Subcutaneous abdominal adipose tissue (tissue), 5 donors: ENCODE data around the gene TLX3.

Experiments used
- H3K27ac ChIP-seq: one replicate; pipeline ENCODE4 v1.7.0; 2013; ENCODE audit warnings: low read depth, mild to moderate bottlenecking, inconsistent platforms, low read length, moderate library complexity
- H3K27me3 ChIP-seq, 5 donors: one replicate each; pipeline ENCODE4 v1.7.0; 2013; ENCODE audit warnings: low read length in 5 of 5, inconsistent platforms in 1 of 5; ENCODE audit not compliant: control insufficient read depth in 5 of 5, insufficient read depth in 4 of 5
- H3K36me3 ChIP-seq, 5 donors: one replicate each; pipeline ENCODE4 v1.7.0; 2013; ENCODE audit warnings: low read length in 5 of 5; ENCODE audit not compliant: control insufficient read depth in 5 of 5, insufficient read depth in 5 of 5
- H3K4me1 ChIP-seq, 5 donors: one replicate each; pipeline ENCODE4 v1.7.0; 2013; ENCODE audit warnings: low read length in 5 of 5, mild to moderate bottlenecking in 3 of 5, moderate library complexity in 1 of 5; ENCODE audit not compliant: control insufficient read depth in 5 of 5, insufficient read depth in 5 of 5
- H3K4me3 ChIP-seq, 5 donors: one replicate each; pipeline ENCODE4 v1.7.0; 2013; ENCODE audit warnings: low read length in 5 of 5, low read depth in 1 of 5
- H3K9ac ChIP-seq, 5 donors: one replicate each; pipeline ENCODE4 v1.7.0; 2013; ENCODE audit warnings: low read length in 5 of 5, mild to moderate bottlenecking in 4 of 5, moderate library complexity in 3 of 5
- H3K9me3 ChIP-seq, 5 donors: one replicate each; pipeline ENCODE4 v1.7.0; 2013; ENCODE audit warnings: low read length in 5 of 5; ENCODE audit not compliant: control insufficient read depth in 5 of 5
- donor health status: healthy.
- donor health status: healthy.
- donor health status: healthy.
- donor health status: healthy.
- donor health status: healthy.

Gene TLX3

DNA sequence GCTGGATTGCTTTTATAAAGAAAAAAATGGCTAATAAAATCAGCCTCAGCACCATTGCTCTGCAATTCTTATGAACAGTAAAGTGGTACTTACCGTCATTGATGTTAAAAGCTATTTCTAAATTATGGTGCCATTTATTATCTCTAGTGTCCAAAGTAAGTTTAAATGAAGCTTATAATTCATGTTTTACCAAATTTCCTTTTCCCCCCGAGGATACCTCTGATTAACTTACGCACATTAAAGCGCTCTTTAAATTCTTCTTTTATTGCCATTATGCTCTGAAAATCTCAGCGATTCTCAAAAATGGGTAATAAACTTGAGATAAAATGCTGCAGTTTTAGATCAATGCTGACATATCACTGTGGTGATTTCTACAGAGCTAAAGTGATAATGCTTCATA lies 13.5 kb downstream of the TLX3 start:
- H3K4me1 ChIP-seq: peaks cover 0 to 7% (median 4%) of the 10 kb centered on the region in 5 donors
- H3K27me3 ChIP-seq: peaks cover 22 to 44% (median 30%) of the 10 kb centered on the region in 5 donors
- H3K4me3 ChIP-seq: no peak overlapping the region
- H3K9me3 ChIP-seq: no peaks in the 10 kb centered on the region
- H3K9ac ChIP-seq: no peak overlapping the region
- no peaks in the 10 kb centered on the region for H3K36me3 ChIP-seq
- no peak overlapping the region for H3K27ac ChIP-seq

DNA sequence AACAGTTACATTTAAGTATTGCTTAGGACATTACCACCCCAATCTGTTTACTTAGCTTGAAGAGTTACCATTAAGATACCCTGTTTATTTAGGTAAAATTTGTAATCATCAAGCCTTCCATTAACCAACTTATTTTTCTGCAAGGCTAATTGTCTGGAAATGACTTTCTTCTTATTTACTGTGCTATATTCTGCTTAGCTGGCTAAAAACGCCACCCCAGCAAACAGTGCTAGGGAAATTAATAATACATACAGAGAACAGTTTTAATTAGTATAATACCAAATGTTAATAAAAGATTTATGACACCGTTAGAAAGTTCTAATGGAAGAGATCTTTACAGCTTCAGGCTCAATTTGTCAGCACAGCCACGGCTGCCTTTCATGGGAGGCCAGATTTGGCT lies 14.0 kb downstream of the TLX3 start:
- H3K27me3 ChIP-seq: peaks cover 18 to 40% (median 26%) of the 10 kb centered on the region in 5 donors
- H3K9me3 ChIP-seq: no peaks in the 10 kb centered on the region
- no peak overlapping the region for H3K9ac ChIP-seq
- peaks cover 0 to 7% (median 4%) of the 10 kb centered on the region in 5 donors for H3K4me1 ChIP-seq
- no peaks in the 10 kb centered on the region for H3K36me3 ChIP-seq
- no peak overlapping the region for H3K27ac ChIP-seq
- H3K4me3 ChIP-seq: no peak overlapping the region

DNA sequence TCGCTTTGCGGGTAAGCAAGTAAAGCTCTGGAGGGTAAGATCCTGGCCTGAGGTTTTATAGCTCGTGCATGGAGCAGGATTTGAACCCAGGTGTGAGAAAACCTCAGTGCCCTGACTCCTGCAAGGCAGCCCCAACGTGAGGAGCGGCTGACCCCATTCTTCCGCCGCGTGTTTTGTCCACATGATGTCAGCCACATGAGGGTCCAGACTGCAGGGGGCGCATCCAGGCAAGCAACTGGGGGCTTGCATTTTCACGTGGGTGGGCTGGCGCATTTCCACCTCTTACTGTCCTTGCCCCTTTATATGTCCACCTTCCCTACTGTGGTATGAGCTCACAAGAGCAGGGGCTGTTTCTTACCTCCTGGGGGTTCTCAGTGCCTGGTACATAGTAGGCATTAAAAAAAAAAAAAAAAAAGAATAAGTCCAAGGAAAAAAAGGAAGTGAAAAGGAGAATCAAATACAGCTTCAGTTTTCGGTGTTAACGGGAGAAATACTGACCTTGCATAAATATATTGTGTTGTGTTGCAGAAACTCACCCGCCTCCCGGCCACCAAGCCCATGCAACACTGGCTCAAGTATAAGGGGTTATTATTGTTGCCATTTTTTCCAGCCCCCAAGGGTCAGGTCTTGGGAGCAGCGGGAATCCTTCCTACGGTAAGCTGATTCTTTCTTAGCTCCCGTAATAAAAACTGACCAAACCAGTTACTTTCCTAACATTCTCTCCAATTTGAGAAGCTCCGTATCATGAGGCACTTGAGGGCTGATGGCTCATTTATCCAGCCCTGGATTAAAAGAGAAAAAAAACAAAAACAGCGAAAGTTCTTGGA lies 15.0 kb downstream of the TLX3 start:
- H3K4me3 ChIP-seq: no peak overlapping the region
- no peaks in the 10 kb centered on the region for H3K36me3 ChIP-seq
- no peak overlapping the region for H3K9ac ChIP-seq
- H3K4me1 ChIP-seq: peaks cover 0 to 7% (median 4%) of the 10 kb centered on the region in 5 donors
- no peak overlapping the region for H3K27ac ChIP-seq
- no peaks in the 10 kb centered on the region for H3K9me3 ChIP-seq
- H3K27me3 ChIP-seq: peaks cover 18 to 35% (median 26%) of the 10 kb centered on the region in 5 donors

DNA sequence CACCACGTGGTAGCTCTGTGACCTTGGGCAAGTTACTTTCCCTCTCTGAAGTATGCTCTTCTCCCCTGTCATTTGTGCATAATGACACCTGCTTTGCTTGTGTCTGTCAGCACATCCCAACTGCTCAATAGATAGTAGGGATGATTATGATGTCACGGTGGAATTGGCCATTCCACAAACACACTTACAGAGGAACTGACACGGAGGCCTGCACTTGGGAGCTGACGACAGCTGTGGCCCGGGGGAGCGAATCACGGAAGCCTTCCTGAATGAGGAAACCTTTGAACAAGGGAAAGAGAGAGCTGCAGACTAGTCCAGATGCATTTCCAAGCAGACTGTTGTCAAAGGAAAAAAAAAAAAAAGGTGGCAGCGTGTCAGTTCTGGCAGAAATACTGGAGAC lies 21.0 kb downstream of the TLX3 start:
- no peaks in the 10 kb centered on the region for H3K36me3 ChIP-seq
- H3K27ac ChIP-seq: no peak overlapping the region
- peaks cover 0 to 7% (median 0%) of the 10 kb centered on the region in 5 donors for H3K4me1 ChIP-seq
- no peak overlapping the region for H3K9ac ChIP-seq
- H3K27me3 ChIP-seq: peaks cover 7 to 27% (median 13%) of the 10 kb centered on the region in 5 donors
- no peak overlapping the region for H3K4me3 ChIP-seq
- no peaks in the 10 kb centered on the region for H3K9me3 ChIP-seq

DNA sequence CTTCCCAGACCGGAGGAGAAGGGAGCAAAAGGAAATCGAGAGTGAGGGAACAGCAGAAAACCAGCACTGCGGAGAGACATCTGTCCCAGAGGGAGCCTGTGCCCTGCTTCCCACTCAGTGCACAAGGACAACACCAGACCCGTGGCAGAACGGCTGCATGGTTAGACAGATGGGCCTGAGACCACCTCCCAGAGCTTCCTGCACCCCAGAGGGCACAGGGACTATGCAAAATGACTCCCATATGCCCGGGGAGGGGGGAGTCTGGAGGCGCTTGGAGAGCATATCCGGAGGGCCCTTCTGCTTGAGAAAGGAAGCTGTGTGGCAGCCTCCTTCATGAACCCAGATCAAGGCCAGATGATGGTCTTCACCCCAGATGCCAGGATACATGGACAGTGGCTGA lies 26.6 kb downstream of the TLX3 start:
- H3K36me3 ChIP-seq: no peaks in the 10 kb centered on the region
- no peak overlapping the region for H3K9ac ChIP-seq
- H3K4me3 ChIP-seq: no peak overlapping the region
- peaks cover 6 to 30% (median 11%) of the 10 kb centered on the region in 5 donors for H3K27me3 ChIP-seq
- no peak overlapping the region for H3K27ac ChIP-seq
- peaks cover 0 to 10% (median 9%) of the 10 kb centered on the region in 5 donors for H3K4me1 ChIP-seq
- H3K9me3 ChIP-seq: no peaks in the 10 kb centered on the region

DNA sequence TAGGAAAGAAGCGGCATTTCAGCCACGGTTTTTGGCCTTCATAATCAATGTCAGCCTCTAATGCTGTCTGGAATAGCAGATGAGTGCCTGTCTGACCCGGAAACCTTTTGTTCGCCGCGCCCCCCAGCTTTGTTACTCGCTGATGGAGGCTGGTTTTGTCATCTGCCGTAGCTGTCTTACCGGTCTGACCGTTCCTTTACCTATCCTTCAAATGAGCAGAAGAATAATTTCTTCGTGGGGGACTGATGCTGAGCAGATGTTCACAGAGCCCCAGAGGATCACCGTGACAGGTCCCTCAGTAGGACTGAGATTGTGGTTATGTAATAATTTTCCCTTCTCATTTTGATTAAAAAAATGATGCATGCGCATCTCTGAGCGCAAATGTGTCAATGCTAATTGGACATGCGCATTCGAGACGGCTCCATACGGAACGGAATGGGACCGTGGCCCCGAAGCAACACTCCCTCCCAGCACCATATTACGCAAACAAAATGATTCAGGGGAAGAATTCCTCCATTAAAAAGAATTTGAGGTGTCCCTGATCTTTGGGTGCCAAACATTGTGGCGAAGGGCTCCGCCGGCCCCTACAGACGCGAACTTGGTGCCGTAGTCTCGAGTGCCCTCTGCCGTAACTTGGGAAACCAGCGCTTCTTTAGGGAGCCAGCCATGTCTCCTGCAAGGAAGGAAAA lies 27.6 kb downstream of the TLX3 start:
- Histone ChIP-seq H3K9ac (peak overlapping the region in 1 of 5 donors; percentile 0), H3K9me3 (no peaks in the 10 kb centered on the region), H3K36me3 (no peaks in the 10 kb centered on the region), H3K4me3 (peak overlapping the region; percentile 43 to 74 (median 67)), H3K27me3 (peaks cover 5 to 26% (median 11%) of the 10 kb centered on the region in 5 donors), H3K27ac (no peak overlapping the region), H3K4me1 (peaks cover 0 to 10% (median 9%) of the 10 kb centered on the region in 5 donors)

DNA sequence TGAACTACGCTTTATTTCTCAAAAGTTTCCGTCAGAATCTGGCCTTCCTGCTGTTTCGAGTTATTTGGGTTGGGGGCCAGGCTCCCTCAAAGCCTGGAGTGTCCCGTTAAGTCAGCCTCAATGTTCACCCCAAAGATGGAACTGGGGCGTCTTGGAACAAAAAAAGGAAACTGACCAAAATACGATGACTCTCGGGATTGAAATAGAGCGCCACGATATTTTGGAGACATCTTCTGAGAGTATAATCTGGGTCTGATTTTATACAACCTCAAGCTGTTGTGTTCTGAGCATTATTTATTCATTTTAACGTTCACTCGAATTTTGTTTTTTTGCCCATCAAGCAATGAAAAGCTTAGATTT lies 28.1 kb downstream of the TLX3 start:
- Histone ChIP-seq H3K9ac (peak overlapping the region in 1 of 5 donors; percentile 0), H3K4me1 (peaks cover 0 to 10% (median 9%) of the 10 kb centered on the region in 5 donors), H3K36me3 (no peaks in the 10 kb centered on the region), H3K27ac (no peak overlapping the region), H3K9me3 (no peaks in the 10 kb centered on the region), H3K4me3 (peak overlapping the region; percentile 43 to 74 (median 67)), H3K27me3 (peaks cover 0 to 22% (median 10%) of the 10 kb centered on the region in 5 donors)

DNA sequence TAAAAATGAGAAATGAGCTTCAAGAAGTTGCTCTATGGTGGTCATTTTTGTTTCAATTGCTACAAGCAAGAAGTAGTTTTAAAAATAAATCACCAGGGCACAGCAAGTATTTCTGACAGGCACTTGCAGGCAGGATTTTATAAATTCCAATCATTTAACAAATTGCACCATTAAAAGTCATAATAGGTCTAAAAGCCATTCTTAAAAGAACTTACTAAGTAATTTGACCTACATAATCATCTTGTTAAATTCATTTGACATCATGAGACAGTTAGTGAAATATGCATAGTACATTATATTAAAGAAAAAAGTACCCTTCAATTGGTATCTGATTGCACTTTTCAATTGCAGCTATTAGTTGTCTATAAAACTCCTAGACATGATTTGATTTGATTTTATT lies 31.0 kb downstream of the TLX3 start:
- no peak overlapping the region for H3K9ac ChIP-seq
- H3K27ac ChIP-seq: no peak overlapping the region
- no peaks in the 10 kb centered on the region for H3K36me3 ChIP-seq
- H3K9me3 ChIP-seq: no peaks in the 10 kb centered on the region
- H3K27me3 ChIP-seq: peaks cover 0 to 17% (median 10%) of the 10 kb centered on the region in 5 donors
- H3K4me3 ChIP-seq: no peak overlapping the region
- peaks cover 0 to 10% (median 9%) of the 10 kb centered on the region in 5 donors for H3K4me1 ChIP-seq

DNA sequence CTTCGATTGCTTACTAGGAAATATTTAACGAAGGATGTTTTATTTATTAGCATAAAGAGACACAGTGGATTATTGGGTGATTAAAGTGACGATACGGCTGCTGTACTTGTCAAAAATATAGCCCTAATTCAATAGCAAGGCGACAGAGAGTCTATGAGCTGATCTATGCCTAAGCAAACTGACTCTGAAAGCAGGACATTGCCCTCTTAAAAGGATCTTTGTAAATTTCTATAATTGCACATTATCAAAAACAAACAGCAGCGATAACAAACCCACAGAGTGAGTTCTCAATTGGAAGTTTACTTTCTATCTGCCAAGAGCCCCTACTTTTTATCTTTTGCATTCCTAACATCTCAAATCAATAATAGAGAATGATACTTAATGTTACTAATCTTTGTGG lies 31.4 kb downstream of the TLX3 start:
- H3K9me3 ChIP-seq: no peaks in the 10 kb centered on the region
- H3K27ac ChIP-seq: no peak overlapping the region
- peaks cover 0 to 14% (median 9%) of the 10 kb centered on the region in 5 donors for H3K27me3 ChIP-seq
- H3K4me1 ChIP-seq: peaks cover 0 to 10% (median 9%) of the 10 kb centered on the region in 5 donors
- no peak overlapping the region for H3K4me3 ChIP-seq
- H3K9ac ChIP-seq: no peak overlapping the region
- H3K36me3 ChIP-seq: no peaks in the 10 kb centered on the region
